Breast epithelium (tissue), 3 donors: ENCODE measurements around the gene GSPT1.
"Not testable (repeated sequence)": the region's sequence is repeated elsewhere in the genome, so short reads cannot be mapped to it uniquely, and the experiment has no call there.

Experiments
- CTCF ChIP-seq, 3 donors: fragments of 450-650 bp; IDR thresholded peaks; one replicate each; pipeline ENCODE4 v1.5.1; 2016 to 2017; ENCODE audit warnings: antibody characterized with exemption in 3 of 3, mild to moderate bottlenecking in 3 of 3, moderate library complexity in 3 of 3
- POLR2A ChIP-seq: fragments of 450-650 bp; IDR thresholded peaks from one replicate; pipeline ENCODE4 v1.6.1; 2016; ENCODE audit warnings: antibody characterized with exemption, mild to moderate bottlenecking, moderate library complexity
- POLR2AphosphoS5 ChIP-seq, 3 donors: sonication (generic); formaldehyde crosslinking; IDR thresholded peaks; one replicate each; pipeline ENCODE4 v1.6.1; 2017; ENCODE audit warnings: antibody characterized with exemption in 3 of 3

- not testable (repeated sequence) for TF ChIP-seq CTCF (IDR thresholded peaks at IDR 0.05); POLR2AphosphoS5 (IDR thresholded peaks at IDR 0.05); POLR2A
Measured at GRCh38 chr16:11941945-11942344, 26.2 kb upstream of the GSPT1 start, which contains the start of gene NPIPB2.
